Measurements from ENCODE around the gene AUNIP. TPM values are rescaled to one million over a fixed set of nuclear protein-coding genes. Genes with fewer than 3 reads are reported as not detected.

The AUNIP gene
- polyA plus RNA-seq, 3 donors, result 0.19 to 0.44 (median 0.44) TPM

- H3K9ac ChIP-seq (ENCODE audit: insufficient read depth, low read length, poor library complexity, severe bottlenecking), result no peak overlapping the region
- Mint-ChIP-seq H3K36me3 (peaks cover 18 to 39% of the 10 kb centered on the region in 2 donors), H3K27ac (peak overlapping the region in 2 of 7 donors; percentile 2 to 35), H3K27me3 (ENCODE audit: low read depth in 3 of 3) (peaks cover 9 to 11% (median 10%) of the 10 kb centered on the region in 3 donors), H3K9me3 (no peaks in the 10 kb centered on the region), H3K4me3 (no peak overlapping the region), H3K4me1 (peaks cover 23% of the 10 kb centered on the region)
- no peak overlapping the region for H2AFZ ChIP-seq (ENCODE audit: insufficient read depth, low read depth, low read length, poor library complexity, severe bottlenecking)
- H3K4me1 ChIP-seq (ENCODE audit: control insufficient read depth in 1 of 2, insufficient read depth in 2 of 2, low read length in 2 of 2), result peaks cover 11 to 30% of the 10 kb centered on the region in 2 donors
- TF ChIP-seq CTCF (IDR thresholded peaks at IDR 0.05), result no peak
- peaks cover 0 to 8% of the 10 kb centered on the region in 2 donors for H3K27me3 ChIP-seq (ENCODE audit: control insufficient read depth in 2 of 2, insufficient read depth in 2 of 2, low read length in 2 of 2)
- H4K20me1 ChIP-seq (ENCODE audit: insufficient read depth, low read length), result no peaks in the 10 kb centered on the region
- peaks cover 62% of the 10 kb centered on the region for H3K79me2 ChIP-seq (ENCODE audit: insufficient read depth, low read length)
- no peak overlapping the region for H3K4me2 ChIP-seq (replicated peaks; ENCODE audit: extremely low read depth, low read length, poor library complexity, severe bottlenecking)
- no CpG with 5 or more reads among the region's 3 CpGs for WGBS (ENCODE audit: insufficient coverage)
- intact Hi-C loops (cut with micrococcal nuclease), result no loop called here
- peaks cover 0 to 42% of the 10 kb centered on the region in 2 donors for H3K36me3 ChIP-seq (replicated peaks in 1 of 2; ENCODE audit: control insufficient read depth in 1 of 2, insufficient read depth in 2 of 2, low read length in 2 of 2)
- H3K27ac ChIP-seq (ENCODE audit: low read depth in 1 of 2, low read length in 2 of 2), result peak overlapping the region in 1 of 2 donors; percentile 27
- no peaks in the 10 kb centered on the region for H3K9me3 ChIP-seq (replicated peaks in 1 of 2; ENCODE audit: control insufficient read depth in 1 of 2, insufficient read depth in 1 of 2, low read length in 2 of 2)
- H3K4me3 ChIP-seq (replicated peaks in 1 of 3; ENCODE audit: low read depth in 2 of 3, low read length in 3 of 3), result no peak overlapping the region
- no peak for DNase-seq
These were observed 43.2 kb upstream of the AUNIP start for GRCh38 chr1:25902462-25902861.

GRCh38 chr1:25900219-25900618 is 41.0 kb upstream of the AUNIP start:
- no peak overlapping the region for H3K27ac ChIP-seq (ENCODE audit: low read depth in 1 of 2, low read length in 2 of 2)
- no peak overlapping the region for H3K4me3 Mint-ChIP-seq
- H3K9me3 Mint-ChIP-seq, result no peaks in the 10 kb centered on the region
- no peaks in the 10 kb centered on the region for H3K27me3 ChIP-seq (ENCODE audit: control insufficient read depth in 2 of 2, insufficient read depth in 2 of 2, low read length in 2 of 2)
- no peaks in the 10 kb centered on the region for H3K9me3 ChIP-seq (replicated peaks in 1 of 2; ENCODE audit: control insufficient read depth in 1 of 2, insufficient read depth in 1 of 2, low read length in 2 of 2)
- H3K36me3 ChIP-seq (replicated peaks in 1 of 2; ENCODE audit: control insufficient read depth in 1 of 2, insufficient read depth in 2 of 2, low read length in 2 of 2), result peaks cover 0 to 43% of the 10 kb centered on the region in 2 donors
- no peaks in the 10 kb centered on the region for H4K20me1 ChIP-seq (ENCODE audit: insufficient read depth, low read length)
- no peaks in the 10 kb centered on the region for H3K27me3 Mint-ChIP-seq (ENCODE audit: low read depth in 3 of 3)
- H3K4me2 ChIP-seq (replicated peaks; ENCODE audit: extremely low read depth, low read length, poor library complexity, severe bottlenecking), result no peak overlapping the region
- no peak for TF ChIP-seq CTCF (IDR thresholded peaks at IDR 0.05)
- peaks cover 18 to 40% of the 10 kb centered on the region in 2 donors for H3K36me3 Mint-ChIP-seq
- no peak overlapping the region for H2AFZ ChIP-seq (ENCODE audit: insufficient read depth, low read depth, low read length, poor library complexity, severe bottlenecking)
- peaks cover 11 to 20% of the 10 kb centered on the region in 2 donors for H3K4me1 ChIP-seq (ENCODE audit: control insufficient read depth in 1 of 2, insufficient read depth in 2 of 2, low read length in 2 of 2)
- H3K4me1 Mint-ChIP-seq, result peaks cover 21% of the 10 kb centered on the region
- no peak overlapping the region for H3K9ac ChIP-seq (ENCODE audit: insufficient read depth, low read length, poor library complexity, severe bottlenecking)
- H3K79me2 ChIP-seq (ENCODE audit: insufficient read depth, low read length), result peaks cover 58% of the 10 kb centered on the region
- peak overlapping the region in 1 of 7 donors; percentile 6 for H3K27ac Mint-ChIP-seq
- intact Hi-C loops (cut with micrococcal nuclease), result no loop called here
- no peak for DNase-seq
- 89% methylated on average over 5 of the region's 5 CpGs for WGBS (ENCODE audit: insufficient coverage)
- no peak overlapping the region for H3K4me3 ChIP-seq (replicated peaks in 1 of 3; ENCODE audit: low read depth in 2 of 3, low read length in 3 of 3)
